ENCODE results near the gene C2CD4C.
"Not testable (repeated sequence)": the region's sequence is repeated elsewhere in the genome, so short reads cannot be mapped to it uniquely, and the experiment has no call there.

GRCh38 chr19:422917-423226 is 13.9 kb upstream of the C2CD4C start:
- TF ChIP-seq, protein P1, sequence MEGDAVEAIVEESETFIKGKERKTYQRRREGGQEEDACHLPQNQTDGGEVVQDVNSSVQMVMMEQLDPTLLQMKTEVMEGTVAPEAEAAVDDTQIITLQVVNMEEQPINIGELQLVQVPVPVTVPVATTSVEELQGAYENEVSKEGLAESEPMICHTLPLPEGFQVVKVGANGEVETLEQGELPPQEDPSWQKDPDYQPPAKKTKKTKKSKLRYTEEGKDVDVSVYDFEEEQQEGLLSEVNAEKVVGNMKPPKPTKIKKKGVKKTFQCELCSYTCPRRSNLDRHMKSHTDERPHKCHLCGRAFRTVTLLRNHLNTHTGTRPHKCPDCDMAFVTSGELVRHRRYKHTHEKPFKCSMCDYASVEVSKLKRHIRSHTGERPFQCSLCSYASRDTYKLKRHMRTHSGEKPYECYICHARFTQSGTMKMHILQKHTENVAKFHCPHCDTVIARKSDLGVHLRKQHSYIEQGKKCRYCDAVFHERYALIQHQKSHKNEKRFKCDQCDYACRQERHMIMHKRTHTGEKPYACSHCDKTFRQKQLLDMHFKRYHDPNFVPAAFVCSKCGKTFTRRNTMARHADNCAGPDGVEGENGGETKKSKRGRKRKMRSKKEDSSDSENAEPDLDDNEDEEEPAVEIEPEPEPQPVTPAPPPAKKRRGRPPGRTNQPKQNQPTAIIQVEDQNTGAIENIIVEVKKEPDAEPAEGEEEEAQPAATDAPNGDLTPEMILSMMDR (IDR thresholded peaks at IDR 0.05) = not testable (repeated sequence)
- not testable (repeated sequence) for TF ChIP-seq POLR2A (IDR thresholded peaks at IDR 0.05)
